Measurements from ENCODE around the gene MYEOV. TPM values are rescaled to one million over a fixed set of nuclear protein-coding genes. Genes with fewer than 3 reads are reported as not detected.

Gene MYEOV
- total and polyA plus RNA-seq, 2 donors = 0.38 to 0.64 TPM

GRCh38 chr11:69272055-69272454 is 21.9 kb upstream of the MYEOV start:
- H3K4me3 ChIP-seq (ENCODE audit: low read length in 2 of 2) = no peak overlapping the region
- H3K27me3 ChIP-seq (ENCODE audit: control insufficient read depth in 2 of 2, insufficient read depth in 1 of 2, low read length in 1 of 2) = no peaks in the 10 kb centered on the region
- no peak for DNase-seq (ENCODE audit: low read depth in 6 of 9, low spot score in 9 of 9)
- no peaks in the 10 kb centered on the region for H3K4me1 ChIP-seq (ENCODE audit: control insufficient read depth in 2 of 2, insufficient read depth in 2 of 2, low read length in 2 of 2)
- H3K36me3 ChIP-seq (ENCODE audit: control insufficient read depth in 2 of 2, insufficient read depth in 2 of 2, low read length in 1 of 2) = no peaks in the 10 kb centered on the region
- 98% methylated on average over 3 of the region's 3 CpGs for WGBS
- H3K9me3 ChIP-seq (ENCODE audit: control insufficient read depth in 2 of 2, insufficient read depth in 1 of 2, low read length in 1 of 2) = no peaks in the 10 kb centered on the region
- no peak overlapping the region for H3K27ac ChIP-seq (ENCODE audit: low read depth in 1 of 2, low read length in 1 of 2)

GRCh38 chr11:69272831-69273485 is 21.0 kb upstream of the MYEOV start:
- no peak for DNase-seq (ENCODE audit: low read depth in 6 of 9, low spot score in 9 of 9)
- Histone ChIP-seq H3K27ac (ENCODE audit: low read depth in 1 of 2, low read length in 1 of 2) (no peak overlapping the region), H3K4me3 (ENCODE audit: low read length in 2 of 2) (no peak overlapping the region), H3K27me3 (ENCODE audit: control insufficient read depth in 2 of 2, insufficient read depth in 1 of 2, low read length in 1 of 2) (peaks cover 0 to 5% of the 10 kb centered on the region in 2 donors), H3K4me1 (ENCODE audit: control insufficient read depth in 2 of 2, insufficient read depth in 2 of 2, low read length in 2 of 2) (peaks cover 0 to 3% of the 10 kb centered on the region in 2 donors), H3K9me3 (ENCODE audit: control insufficient read depth in 2 of 2, insufficient read depth in 1 of 2, low read length in 1 of 2) (no peaks in the 10 kb centered on the region), H3K36me3 (ENCODE audit: control insufficient read depth in 2 of 2, insufficient read depth in 2 of 2, low read length in 1 of 2) (no peaks in the 10 kb centered on the region)
- WGBS = 91% methylated on average over 18 of the region's 18 CpGs

- H3K36me3 ChIP-seq (ENCODE audit: control insufficient read depth in 2 of 2, insufficient read depth in 2 of 2, low read length in 1 of 2) = no peaks in the 10 kb centered on the region
- H3K4me1 ChIP-seq (ENCODE audit: control insufficient read depth in 2 of 2, insufficient read depth in 2 of 2, low read length in 2 of 2) = peaks cover 0 to 3% of the 10 kb centered on the region in 2 donors
- WGBS = 96% methylated on average over 6 of the region's 6 CpGs
- H3K27me3 ChIP-seq (ENCODE audit: control insufficient read depth in 2 of 2, insufficient read depth in 1 of 2, low read length in 1 of 2) = peaks cover 0 to 6% of the 10 kb centered on the region in 2 donors
- DNase-seq (ENCODE audit: low read depth in 6 of 9, low spot score in 9 of 9) = no peak
- H3K9me3 ChIP-seq (ENCODE audit: control insufficient read depth in 2 of 2, insufficient read depth in 1 of 2, low read length in 1 of 2) = no peaks in the 10 kb centered on the region
- H3K4me3 ChIP-seq (ENCODE audit: low read length in 2 of 2) = no peak overlapping the region
- no peak overlapping the region for H3K27ac ChIP-seq (ENCODE audit: low read depth in 1 of 2, low read length in 1 of 2)
Measured at GRCh38 chr11:69273571-69273970, 20.4 kb upstream of the MYEOV start.

- 91% methylated on average over 8 of the region's 8 CpGs for WGBS
- no peak overlapping the region for H3K4me3 ChIP-seq (ENCODE audit: low read length in 2 of 2)
- DNase-seq (ENCODE audit: low read depth in 6 of 9, low spot score in 9 of 9) = peak in 1 of 9 donors; percentile 20
- no peak overlapping the region for H3K27ac ChIP-seq (ENCODE audit: low read depth in 1 of 2, low read length in 1 of 2)
- no peaks in the 10 kb centered on the region for H3K36me3 ChIP-seq (ENCODE audit: control insufficient read depth in 2 of 2, insufficient read depth in 2 of 2, low read length in 1 of 2)
- no peaks in the 10 kb centered on the region for H3K9me3 ChIP-seq (ENCODE audit: control insufficient read depth in 2 of 2, insufficient read depth in 1 of 2, low read length in 1 of 2)
- H3K27me3 ChIP-seq (ENCODE audit: control insufficient read depth in 2 of 2, insufficient read depth in 1 of 2, low read length in 1 of 2) = peaks cover 0 to 6% of the 10 kb centered on the region in 2 donors
- H3K4me1 ChIP-seq (ENCODE audit: control insufficient read depth in 2 of 2, insufficient read depth in 2 of 2, low read length in 2 of 2) = peaks cover 0 to 3% of the 10 kb centered on the region in 2 donors
Measured at GRCh38 chr11:69274531-69275016, 19.4 kb upstream of the MYEOV start.

GRCh38 chr11:69275178-69275577 is 18.8 kb upstream of the MYEOV start:
- Histone ChIP-seq H3K4me3 (ENCODE audit: low read length in 2 of 2) (no peak overlapping the region), H3K4me1 (ENCODE audit: control insufficient read depth in 2 of 2, insufficient read depth in 2 of 2, low read length in 2 of 2) (peaks cover 0 to 3% of the 10 kb centered on the region in 2 donors), H3K27me3 (ENCODE audit: control insufficient read depth in 2 of 2, insufficient read depth in 1 of 2, low read length in 1 of 2) (peaks cover 0 to 6% of the 10 kb centered on the region in 2 donors), H3K9me3 (ENCODE audit: control insufficient read depth in 2 of 2, insufficient read depth in 1 of 2, low read length in 1 of 2) (no peaks in the 10 kb centered on the region), H3K36me3 (ENCODE audit: control insufficient read depth in 2 of 2, insufficient read depth in 2 of 2, low read length in 1 of 2) (no peaks in the 10 kb centered on the region), H3K27ac (ENCODE audit: low read depth in 1 of 2, low read length in 1 of 2) (no peak overlapping the region)
- DNase-seq (ENCODE audit: low read depth in 6 of 9, low spot score in 9 of 9) = no peak

- H3K4me1 ChIP-seq (ENCODE audit: control insufficient read depth in 2 of 2, insufficient read depth in 2 of 2, low read length in 2 of 2) = peaks cover 0 to 3% of the 10 kb centered on the region in 2 donors
- no peaks in the 10 kb centered on the region for H3K9me3 ChIP-seq (ENCODE audit: control insufficient read depth in 2 of 2, insufficient read depth in 1 of 2, low read length in 1 of 2)
- no peak overlapping the region for H3K4me3 ChIP-seq (ENCODE audit: low read length in 2 of 2)
- H3K27ac ChIP-seq (ENCODE audit: low read depth in 1 of 2, low read length in 1 of 2) = no peak overlapping the region
- 96% methylated on average over 3 of the region's 3 CpGs for WGBS
- H3K27me3 ChIP-seq (ENCODE audit: control insufficient read depth in 2 of 2, insufficient read depth in 1 of 2, low read length in 1 of 2) = peaks cover 0 to 6% of the 10 kb centered on the region in 2 donors
- DNase-seq (ENCODE audit: low read depth in 6 of 9, low spot score in 9 of 9) = no peak
- H3K36me3 ChIP-seq (ENCODE audit: control insufficient read depth in 2 of 2, insufficient read depth in 2 of 2, low read length in 1 of 2) = no peaks in the 10 kb centered on the region
Measured at GRCh38 chr11:69276165-69276564, 17.8 kb upstream of the MYEOV start.

GRCh38 chr11:69277074-69277809 is 16.7 kb upstream of the MYEOV start:
- H3K27ac ChIP-seq (ENCODE audit: low read depth in 1 of 2, low read length in 1 of 2) = no peak overlapping the region
- WGBS = 58% methylated on average over 12 of the region's 12 CpGs
- no peak for DNase-seq (ENCODE audit: low read depth in 6 of 9, low spot score in 9 of 9)

GRCh38 chr11:69278091-69278867 is 15.7 kb upstream of the MYEOV start:
- Histone ChIP-seq H3K4me3 (ENCODE audit: low read length in 2 of 2) (no peak overlapping the region), H3K27ac (ENCODE audit: low read depth in 1 of 2, low read length in 1 of 2) (no peak overlapping the region), H3K36me3 (ENCODE audit: control insufficient read depth in 2 of 2, insufficient read depth in 2 of 2, low read length in 1 of 2) (no peaks in the 10 kb centered on the region), H3K9me3 (ENCODE audit: control insufficient read depth in 2 of 2, insufficient read depth in 1 of 2, low read length in 1 of 2) (no peaks in the 10 kb centered on the region), H3K4me1 (ENCODE audit: control insufficient read depth in 2 of 2, insufficient read depth in 2 of 2, low read length in 2 of 2) (peaks cover 0 to 3% of the 10 kb centered on the region in 2 donors), H3K27me3 (ENCODE audit: control insufficient read depth in 2 of 2, insufficient read depth in 1 of 2, low read length in 1 of 2) (peaks cover 0 to 6% of the 10 kb centered on the region in 2 donors)
- no peak for DNase-seq (ENCODE audit: low read depth in 6 of 9, low spot score in 9 of 9)
- WGBS = 93% methylated on average over 12 of the region's 12 CpGs

More at GRCh38 chr11:69277074-69277809, 16.7 kb upstream of the MYEOV start:
- H3K4me3 ChIP-seq (ENCODE audit: low read length in 2 of 2) = no peak overlapping the region
- no peaks in the 10 kb centered on the region for H3K9me3 ChIP-seq (ENCODE audit: control insufficient read depth in 2 of 2, insufficient read depth in 1 of 2, low read length in 1 of 2)
- H3K36me3 ChIP-seq (ENCODE audit: control insufficient read depth in 2 of 2, insufficient read depth in 2 of 2, low read length in 1 of 2) = no peaks in the 10 kb centered on the region
- peaks cover 0 to 6% of the 10 kb centered on the region in 2 donors for H3K27me3 ChIP-seq (ENCODE audit: control insufficient read depth in 2 of 2, insufficient read depth in 1 of 2, low read length in 1 of 2)
- peaks cover 0 to 3% of the 10 kb centered on the region in 2 donors for H3K4me1 ChIP-seq (ENCODE audit: control insufficient read depth in 2 of 2, insufficient read depth in 2 of 2, low read length in 2 of 2)

GRCh38 chr11:69280451-69280850 is 13.5 kb upstream of the MYEOV start:
- Histone ChIP-seq H3K9me3 (ENCODE audit: control insufficient read depth in 2 of 2, insufficient read depth in 1 of 2, low read length in 1 of 2) (no peaks in the 10 kb centered on the region), H3K36me3 (ENCODE audit: control insufficient read depth in 2 of 2, insufficient read depth in 2 of 2, low read length in 1 of 2) (no peaks in the 10 kb centered on the region), H3K4me1 (ENCODE audit: control insufficient read depth in 2 of 2, insufficient read depth in 2 of 2, low read length in 2 of 2) (peaks cover 0 to 3% of the 10 kb centered on the region in 2 donors), H3K27me3 (ENCODE audit: control insufficient read depth in 2 of 2, insufficient read depth in 1 of 2, low read length in 1 of 2) (peaks cover 0 to 6% of the 10 kb centered on the region in 2 donors), H3K4me3 (ENCODE audit: low read length in 2 of 2) (no peak overlapping the region), H3K27ac (ENCODE audit: low read depth in 1 of 2, low read length in 1 of 2) (no peak overlapping the region)
- DNase-seq (ENCODE audit: low read depth in 6 of 9, low spot score in 9 of 9) = no peak
- WGBS = 93% methylated on average over 2 of the region's 2 CpGs
